GM12872 (cell line): Measurements from ENCODE around the gene WNK1.

Source experiments
- CTCF ChIP-seq: IDR thresholded peaks from 3 replicates; pipeline ENCODE4 v1.5.1; 2011; ENCODE audit warnings: low read depth, mild to moderate bottlenecking, low read length, moderate library complexity; ENCODE audit not compliant: insufficient read depth

Gene WNK1

GRCh38 chr12:826331-826730 is 74.0 kb downstream of the WNK1 start:
- no peak for TF ChIP-seq CTCF

GRCh38 chr12:828726-829395 is 76.5 kb downstream of the WNK1 start:
- no peak for TF ChIP-seq CTCF

GRCh38 chr12:830111-830867 is 77.9 kb downstream of the WNK1 start:
- TF ChIP-seq CTCF: no peak

DNA sequence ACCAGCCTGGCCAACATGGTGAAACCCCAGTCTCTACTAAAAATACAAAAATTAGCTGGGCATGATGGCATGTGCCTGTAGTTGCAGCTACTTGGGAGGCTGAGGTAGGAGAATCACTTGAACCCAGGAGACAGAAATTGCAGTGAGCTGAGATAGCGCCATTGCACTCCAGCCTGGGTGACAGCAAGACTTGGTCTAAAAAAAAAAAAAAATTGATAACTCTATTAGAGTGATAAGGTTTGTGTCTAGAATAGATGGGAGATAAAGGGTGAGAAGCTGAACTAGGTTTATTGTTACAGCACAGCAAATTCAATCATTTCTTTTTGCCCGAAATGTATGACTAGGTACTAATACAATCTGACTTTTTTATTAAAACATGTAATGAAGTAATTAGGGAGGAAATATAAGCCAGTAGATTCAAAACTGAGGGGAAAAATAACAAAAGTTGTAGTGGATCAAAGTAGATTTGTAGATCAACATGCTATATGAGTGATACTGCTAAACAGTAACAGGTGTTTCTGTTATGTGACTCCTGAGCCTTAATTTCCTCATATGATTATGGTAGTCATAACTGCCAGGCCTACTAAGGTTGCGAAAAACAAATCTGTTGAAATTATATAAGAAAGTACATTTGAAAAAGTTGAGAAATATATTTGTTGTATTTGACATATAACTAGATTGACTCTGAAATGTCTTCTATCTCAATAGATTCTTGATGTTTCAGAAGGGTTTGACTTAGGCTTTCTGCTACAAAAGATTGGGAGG is 83.6 kb downstream of the WNK1 start:
- no peak for TF ChIP-seq CTCF

DNA sequence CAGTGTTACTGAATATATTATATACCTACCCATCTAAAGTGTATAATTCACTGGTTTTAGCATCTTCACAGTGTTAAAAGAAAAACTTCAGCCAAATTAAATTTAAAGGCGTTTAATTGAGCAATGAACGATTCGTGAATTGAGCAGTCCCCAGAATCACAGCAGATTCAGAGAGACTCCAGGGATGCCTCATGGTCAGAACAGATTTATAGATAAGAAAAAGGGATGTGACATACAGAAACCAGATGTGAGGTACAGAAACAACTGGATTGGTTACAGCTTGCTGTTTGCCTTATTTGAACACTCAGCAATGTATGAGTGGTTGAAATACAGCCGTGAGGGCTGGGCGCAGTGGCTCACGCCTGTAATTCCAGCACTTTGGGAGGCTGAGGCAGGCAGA is 84.6 kb downstream of the WNK1 start:
- TF ChIP-seq CTCF: no peak

GRCh38 chr12:837548-837947 is 85.2 kb downstream of the WNK1 start:
- no peak for TF ChIP-seq CTCF

- TF ChIP-seq CTCF: no peak
Measured at GRCh38 chr12:843609-844008, 91.2 kb downstream of the WNK1 start.
